PC-3 (cell line): ENCODE measurements around the gene ANKRD50.

Experiments used
- CTCF ChIP-seq: fragments of 300-600 bp; sonication (generic); conservative IDR thresholded peaks from 2 replicates; pipeline ENCODE4 v1.5.1; 2017; ENCODE audit warnings: antibody characterized with exemption, low read depth, mild to moderate bottlenecking, low read length
- EZH2 ChIP-seq: fragments of 300-600 bp; sonication (generic); IDR thresholded peaks from one replicate; pipeline ENCODE4 v1.6.1; 2017; ENCODE audit warnings: antibody characterized with exemption, mild to moderate bottlenecking, low read length; ENCODE audit not compliant: unreplicated experiment

- TF ChIP-seq CTCF (no peak), EZH2 (no peak)
Observed at GRCh38 chr4:124633285-124633941, 79.1 kb downstream of the ANKRD50 start.
